ENCODE results near the gene HOXB6.

HOXB6 gene

GRCh38 chr17:48564188-48565021 is 40.4 kb downstream of the HOXB6 start:
- DNase-seq: no peak

- DNase-seq: no peak
Measured at GRCh38 chr17:48563867-48564187, 41.0 kb downstream of the HOXB6 start.

- no peak for DNase-seq
Measured at GRCh38 chr17:48563385-48563838, 41.4 kb downstream of the HOXB6 start.

- DNase-seq: no peak
Measured at GRCh38 chr17:48562934-48563333, 41.9 kb downstream of the HOXB6 start.

GRCh38 chr17:48561884-48562810 is 42.6 kb downstream of the HOXB6 start:
- no peak for DNase-seq

- no peak for DNase-seq
Measured at GRCh38 chr17:48559840-48560817, 44.7 kb downstream of the HOXB6 start.

GRCh38 chr17:48559122-48559839 is 45.5 kb downstream of the HOXB6 start:
- DNase-seq: no peak

GRCh38 chr17:48558831-48559121 is 46.0 kb downstream of the HOXB6 start:
- no peak for DNase-seq

GRCh38 chr17:48558057-48558830 is 46.5 kb downstream of the HOXB6 start:
- DNase-seq: no peak

- DNase-seq: no peak
Measured at GRCh38 chr17:48556576-48557401, 48.0 kb downstream of the HOXB6 start.

GRCh38 chr17:48556229-48556575 is 48.6 kb downstream of the HOXB6 start:
- no peak for DNase-seq

- no peak for DNase-seq
Measured at GRCh38 chr17:48555258-48556228, 49.2 kb downstream of the HOXB6 start.

- DNase-seq: no peak
Measured at GRCh38 chr17:48554412-48555257, 50.2 kb downstream of the HOXB6 start.

- no peak for DNase-seq
Measured at GRCh38 chr17:48553826-48554225, 51.0 kb downstream of the HOXB6 start.

GRCh38 chr17:48553190-48553547 is 51.6 kb downstream of the HOXB6 start:
- DNase-seq: no peak

- no peak for DNase-seq
Measured at GRCh38 chr17:48552466-48553189, 52.2 kb downstream of the HOXB6 start.

GRCh38 chr17:48551596-48552465 is 53.0 kb downstream of the HOXB6 start:
- no peak for DNase-seq

All from NCI-H2171 (cell line).